Mesendoderm (in vitro differentiated cells): ENCODE measurements around the gene CHAT.
A peak's percentile ranks its signal among the peaks of the same experiment; 100 is the strongest.

ENCODE experiments used
- DNase-seq: peaks from one replicate; pipeline ENCODE4 v3.0.0; 2013
- H2AK5ac ChIP-seq: 2 replicates; pipeline ENCODE4 v1.6.1; 2013; ENCODE audit warnings: low read length, inconsistent platforms
- H2BK120ac ChIP-seq: 2 replicates; pipeline ENCODE4 v1.6.1; 2013; ENCODE audit warnings: low read depth, mild to moderate bottlenecking, low read length, moderate library complexity, mixed read lengths
- H2BK15ac ChIP-seq: replicated peaks from 2 replicates; pipeline ENCODE4 v1.6.1; 2013; ENCODE audit warnings: low read depth, mild to moderate bottlenecking, moderate library complexity
- H2BK5ac ChIP-seq: 2 replicates; pipeline ENCODE4 v1.6.1; 2013; ENCODE audit warnings: low read length, inconsistent platforms
- H3K18ac ChIP-seq: 2 replicates; pipeline ENCODE4 v1.6.1; 2013; ENCODE audit warnings: mild to moderate bottlenecking, low read length, mixed read lengths
- H3K23ac ChIP-seq: one replicate; pipeline ENCODE4 v1.6.1; 2013; ENCODE audit warnings: low read length
- H3K27ac ChIP-seq: 2 replicates; pipeline ENCODE4 v1.5.1; 2013; ENCODE audit warnings: low read depth, mild to moderate bottlenecking, inconsistent platforms, low read length, moderate library complexity
- H3K27me3 ChIP-seq: 2 replicates; pipeline ENCODE4 v1.6.1; 2013; ENCODE audit warnings: low read length, control low read depth, mild to moderate bottlenecking, inconsistent platforms; ENCODE audit not compliant: insufficient read depth, poor library complexity
- H3K36me3 ChIP-seq: 2 replicates; pipeline ENCODE4 v1.6.1; 2013; ENCODE audit warnings: low read length, inconsistent platforms; ENCODE audit not compliant: control insufficient read depth, insufficient read depth
- H3K4ac ChIP-seq: one replicate; pipeline ENCODE4 v1.6.1; 2013; ENCODE audit warnings: low read depth, mild to moderate bottlenecking, low read length, moderate library complexity
- H3K4me1 ChIP-seq: 2 replicates; pipeline ENCODE4 v1.6.1; 2013; ENCODE audit warnings: low read depth, low read length, inconsistent platforms; ENCODE audit not compliant: control insufficient read depth
- H3K4me2 ChIP-seq: 2 replicates; pipeline ENCODE4 v1.6.1; 2013; ENCODE audit warnings: low read length
- H3K4me3 ChIP-seq: 2 replicates; pipeline ENCODE4 v1.5.1; 2013; ENCODE audit warnings: mild to moderate bottlenecking, low read length
- H3K56ac ChIP-seq: one replicate; pipeline ENCODE4 v1.6.1; 2013; ENCODE audit warnings: low read length
- H3K79me1 ChIP-seq: 2 replicates; pipeline ENCODE4 v1.6.1; 2013; ENCODE audit warnings: low read length, inconsistent platforms
- H3K79me2 ChIP-seq: 2 replicates; pipeline ENCODE4 v1.6.1; 2013; ENCODE audit warnings: mild to moderate bottlenecking, low read length; ENCODE audit not compliant: control insufficient read depth, insufficient read depth
- H3K9ac ChIP-seq: 2 replicates; pipeline ENCODE4 v1.6.1; 2013; ENCODE audit warnings: low read length, inconsistent platforms
- H4K5ac ChIP-seq: one replicate; pipeline ENCODE4 v1.6.1; 2013; ENCODE audit warnings: low read length
- H4K8ac ChIP-seq: one replicate; pipeline ENCODE4 v1.6.1; 2013; ENCODE audit warnings: low read depth, mild to moderate bottlenecking, control low read depth, low read length, moderate library complexity
- WGBS: extraction: QIAGEN DNeasy Blood & Tissue Kit; methylation state at CpG from one replicate; pipeline ENCODE4 v1.1.7; 2013; ENCODE audit warnings: low lambda C conversion rate, missing lambda C conversion rate; ENCODE audit not compliant: insufficient coverage; ENCODE audit errors: extremely low coverage; 5-methylcytosine and 5-hydroxymethylcytosine counted together

Gene CHAT

DNA sequence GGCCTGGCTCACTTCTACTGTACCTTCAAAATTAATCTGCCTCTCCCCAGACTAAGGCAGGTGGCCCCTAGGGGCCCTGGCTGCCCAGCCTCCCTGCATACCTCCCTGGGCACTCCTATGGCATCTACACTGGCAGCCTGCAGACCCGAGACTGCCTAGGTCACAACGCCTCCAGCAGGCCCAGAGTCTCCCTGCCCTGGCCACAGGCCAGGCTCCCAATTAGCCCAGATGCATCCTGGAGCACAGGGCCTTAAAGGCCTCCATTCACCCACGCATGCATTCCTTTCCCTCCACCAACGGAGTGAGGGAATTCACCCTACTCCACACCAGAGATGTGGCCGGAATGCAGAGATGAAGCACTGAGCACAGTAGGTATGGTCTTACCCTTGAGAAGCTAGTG lies 1.9 kb downstream of the CHAT start:
- WGBS = no CpG with 5 or more reads among the region's 5 CpGs
- Histone ChIP-seq H3K27ac (no peak overlapping the region), H3K23ac (no peak overlapping the region), H2BK15ac (no peak overlapping the region), H3K9ac (no peak overlapping the region), H3K4me3 (no peak overlapping the region), H2BK5ac (no peak overlapping the region), H3K4ac (no peak overlapping the region), H3K27me3 (peaks cover 48% of the 10 kb centered on the region), H2BK120ac (no peak overlapping the region), H3K79me1 (no peaks in the 10 kb centered on the region), H3K36me3 (no peaks in the 10 kb centered on the region), H3K56ac (no peak overlapping the region), H4K8ac (no peak overlapping the region), H3K79me2 (no peaks in the 10 kb centered on the region), H4K5ac (no peak overlapping the region), H3K18ac (no peak overlapping the region), H2AK5ac (no peak overlapping the region), H3K4me1 (no peaks in the 10 kb centered on the region), H3K4me2 (no peak overlapping the region)
- no peak for DNase-seq

GRCh38 chr10:49616421-49617101 lies 2.7 kb downstream of the CHAT start:
- Histone ChIP-seq H2AK5ac (no peak overlapping the region), H2BK120ac (no peak overlapping the region), H3K4ac (no peak overlapping the region), H3K79me1 (no peaks in the 10 kb centered on the region), H3K27me3 (peaks cover 40% of the 10 kb centered on the region), H4K5ac (no peak overlapping the region), H3K27ac (no peak overlapping the region), H3K23ac (no peak overlapping the region), H3K9ac (no peak overlapping the region), H3K18ac (no peak overlapping the region), H3K56ac (no peak overlapping the region), H3K4me2 (no peak overlapping the region), H2BK15ac (no peak overlapping the region), H4K8ac (no peak overlapping the region), H3K79me2 (no peaks in the 10 kb centered on the region), H2BK5ac (no peak overlapping the region), H3K4me1 (no peaks in the 10 kb centered on the region), H3K36me3 (no peaks in the 10 kb centered on the region), H3K4me3 (no peak overlapping the region)
- no peak for DNase-seq
- no CpG with 5 or more reads among the region's 6 CpGs for WGBS

- H2BK120ac ChIP-seq = no peak overlapping the region
- no peak for DNase-seq
- no CpG with 5 or more reads among the region's 7 CpGs for WGBS
These were observed 3.5 kb downstream of the CHAT start for GRCh38 chr10:49617121-49618020.

GRCh38 chr10:49618821-49619220 lies 5.0 kb downstream of the CHAT start:
- H3K4ac ChIP-seq = no peak overlapping the region
- no peaks in the 10 kb centered on the region for H3K4me1 ChIP-seq
- WGBS = no CpG with 5 or more reads among the region's 2 CpGs
- H2BK5ac ChIP-seq = no peak overlapping the region
- H4K5ac ChIP-seq = no peak overlapping the region
- no peak overlapping the region for H4K8ac ChIP-seq
- H2BK120ac ChIP-seq = no peak overlapping the region
- no peak overlapping the region for H2AK5ac ChIP-seq
- H2BK15ac ChIP-seq = no peak overlapping the region
- H3K79me2 ChIP-seq = no peaks in the 10 kb centered on the region
- no peak overlapping the region for H3K56ac ChIP-seq
- H3K4me2 ChIP-seq = no peak overlapping the region
- H3K27me3 ChIP-seq = peaks cover 19% of the 10 kb centered on the region
- H3K18ac ChIP-seq = no peak overlapping the region
- no peak overlapping the region for H3K23ac ChIP-seq
- H3K27ac ChIP-seq = no peak overlapping the region
- no peak for DNase-seq
- H3K36me3 ChIP-seq = no peaks in the 10 kb centered on the region
- no peak overlapping the region for H3K9ac ChIP-seq
- H3K79me1 ChIP-seq = no peaks in the 10 kb centered on the region
- no peak overlapping the region for H3K4me3 ChIP-seq

More at GRCh38 chr10:49617121-49618020, 3.5 kb downstream of the CHAT start:
- Histone ChIP-seq H3K9ac (no peak overlapping the region), H3K4me2 (no peak overlapping the region), H3K4me1 (no peaks in the 10 kb centered on the region), H3K18ac (no peak overlapping the region), H3K4me3 (no peak overlapping the region), H3K27ac (no peak overlapping the region), H3K79me2 (no peaks in the 10 kb centered on the region), H2BK15ac (no peak overlapping the region), H3K79me1 (no peaks in the 10 kb centered on the region), H4K8ac (no peak overlapping the region), H3K4ac (no peak overlapping the region), H3K27me3 (peaks cover 32% of the 10 kb centered on the region), H3K36me3 (no peaks in the 10 kb centered on the region), H2BK5ac (no peak overlapping the region), H3K56ac (no peak overlapping the region), H4K5ac (no peak overlapping the region), H2AK5ac (no peak overlapping the region), H3K23ac (no peak overlapping the region)

- Histone ChIP-seq H3K36me3 (no peaks in the 10 kb centered on the region), H3K4ac (no peak overlapping the region), H3K79me2 (no peaks in the 10 kb centered on the region), H2BK15ac (no peak overlapping the region), H3K27ac (no peak overlapping the region), H3K18ac (no peak overlapping the region), H3K4me2 (no peak overlapping the region), H3K27me3 (peaks cover 14% of the 10 kb centered on the region), H4K5ac (no peak overlapping the region), H3K4me1 (no peaks in the 10 kb centered on the region), H3K4me3 (no peak overlapping the region), H4K8ac (no peak overlapping the region), H3K23ac (no peak overlapping the region), H3K79me1 (no peaks in the 10 kb centered on the region), H2BK5ac (no peak overlapping the region), H3K9ac (no peak overlapping the region), H3K56ac (no peak overlapping the region), H2BK120ac (no peak overlapping the region), H2AK5ac (no peak overlapping the region)
- peak; percentile 60 for DNase-seq
- WGBS = no CpG with 5 or more reads among the region's 10 CpGs
These were observed 5.8 kb downstream of the CHAT start for GRCh38 chr10:49619613-49620012.
